ENCODE measurements around the gene NOSTRIN. TPM values are rescaled to one million over a fixed set of nuclear protein-coding genes. Genes with fewer than 3 reads are reported as not detected.

NOSTRIN gene
- total RNA-seq, 1 experiment from 2014 or later = 0.40 TPM

GRCh38 chr2:168798076-168798887 is 4.2 kb upstream of the NOSTRIN start:
- no peak overlapping the region for H3K4me3 ChIP-seq
- H3K9me3 ChIP-seq (replicated peaks) = no peaks in the 10 kb centered on the region
- DNase-seq = peak; percentile 27 to 48
- no peaks in the 10 kb centered on the region for H3K27me3 ChIP-seq
- H3K4me1 ChIP-seq = peaks cover 21% of the 10 kb centered on the region
- H3K36me3 ChIP-seq = no peaks in the 10 kb centered on the region
- no peak overlapping the region for H3K27ac ChIP-seq

DNA sequence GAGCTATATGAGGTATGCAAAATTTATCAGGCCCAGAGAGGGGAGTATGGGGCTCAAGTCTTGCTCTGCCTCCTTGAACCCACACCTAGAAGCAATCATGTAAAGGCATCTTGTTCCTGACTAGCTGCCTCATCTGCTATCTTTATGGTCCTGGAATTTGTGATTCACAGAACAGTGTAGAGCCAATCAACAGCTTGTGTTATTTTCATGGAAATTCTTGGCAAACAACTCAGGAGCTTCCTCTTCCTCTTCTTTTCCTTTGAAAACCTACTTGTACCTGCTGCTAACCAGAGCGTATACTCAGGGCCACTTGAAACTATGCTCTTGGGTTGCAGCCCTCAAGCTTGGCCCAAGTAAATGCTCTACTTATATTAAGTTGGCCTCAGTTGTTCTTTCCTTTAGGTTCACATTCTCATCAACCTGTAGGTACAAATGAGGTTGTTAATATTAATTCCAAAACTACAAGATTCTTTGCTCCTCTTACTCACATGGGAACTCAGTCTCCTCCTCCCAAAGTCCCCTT is 3.5 kb upstream of the NOSTRIN start:
- H3K4me1 ChIP-seq = peaks cover 15% of the 10 kb centered on the region
- no peak for DNase-seq
- H3K4me3 ChIP-seq = no peak overlapping the region
- no peaks in the 10 kb centered on the region for H3K36me3 ChIP-seq
- H3K9me3 ChIP-seq (replicated peaks) = no peaks in the 10 kb centered on the region
- no peak overlapping the region for H3K27ac ChIP-seq
- H3K27me3 ChIP-seq = no peaks in the 10 kb centered on the region

DNA sequence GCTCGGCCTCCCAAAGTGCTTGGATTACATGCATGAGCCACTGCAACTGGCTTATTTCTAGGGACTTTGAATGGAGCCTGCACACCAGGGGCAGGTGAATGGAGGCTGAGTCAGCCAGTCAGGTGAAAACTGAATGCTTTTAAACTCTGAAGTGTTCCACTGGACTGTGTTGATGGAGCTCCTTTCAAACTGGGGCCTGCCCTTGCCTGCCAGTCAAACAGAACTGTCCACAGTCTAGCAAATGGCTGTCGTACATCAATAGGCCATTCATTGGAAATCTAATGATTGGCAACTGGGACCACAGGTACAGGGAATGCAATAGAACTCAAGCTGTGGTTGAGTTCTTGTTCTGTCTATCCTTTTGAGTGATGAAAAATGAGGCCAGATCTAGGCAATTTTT is 966 bp upstream of the NOSTRIN start:
- no peaks in the 10 kb centered on the region for H3K9me3 ChIP-seq (replicated peaks)
- H3K4me3 ChIP-seq = no peak overlapping the region
- H3K36me3 ChIP-seq = no peaks in the 10 kb centered on the region
- H3K27me3 ChIP-seq = no peaks in the 10 kb centered on the region
- no peak overlapping the region for H3K27ac ChIP-seq
- H3K4me1 ChIP-seq = peaks cover 13% of the 10 kb centered on the region
- DNase-seq = no peak

GRCh38 chr2:168802859-168803725 is 655 bp downstream of the NOSTRIN start:
- DNase-seq = no peak
- Histone ChIP-seq H3K4me1 (peaks cover 13% of the 10 kb centered on the region), H3K4me3 (peak overlapping the region; percentile 30), H3K27ac (no peak overlapping the region), H3K9me3 (replicated peaks) (no peaks in the 10 kb centered on the region), H3K27me3 (no peaks in the 10 kb centered on the region), H3K36me3 (no peaks in the 10 kb centered on the region)

GRCh38 chr2:168804214-168804613 is 1.8 kb downstream of the NOSTRIN start:
- Histone ChIP-seq H3K27me3 (no peaks in the 10 kb centered on the region), H3K27ac (no peak overlapping the region), H3K4me3 (no peak overlapping the region), H3K9me3 (replicated peaks) (no peaks in the 10 kb centered on the region), H3K36me3 (no peaks in the 10 kb centered on the region), H3K4me1 (peaks cover 7% of the 10 kb centered on the region)
- no peak for DNase-seq

GRCh38 chr2:168805615-168806014 is 3.2 kb downstream of the NOSTRIN start:
- Histone ChIP-seq H3K4me1 (peaks cover 7% of the 10 kb centered on the region), H3K9me3 (replicated peaks) (no peaks in the 10 kb centered on the region), H3K4me3 (no peak overlapping the region), H3K27ac (no peak overlapping the region), H3K36me3 (no peaks in the 10 kb centered on the region), H3K27me3 (no peaks in the 10 kb centered on the region)
- DNase-seq = no peak

GRCh38 chr2:168809537-168809936 is 7.1 kb downstream of the NOSTRIN start:
- DNase-seq = no peak
- Histone ChIP-seq H3K36me3 (no peaks in the 10 kb centered on the region), H3K4me1 (peaks cover 11% of the 10 kb centered on the region), H3K9me3 (replicated peaks) (no peaks in the 10 kb centered on the region), H3K27ac (no peak overlapping the region), H3K27me3 (no peaks in the 10 kb centered on the region), H3K4me3 (no peak overlapping the region)

DNA sequence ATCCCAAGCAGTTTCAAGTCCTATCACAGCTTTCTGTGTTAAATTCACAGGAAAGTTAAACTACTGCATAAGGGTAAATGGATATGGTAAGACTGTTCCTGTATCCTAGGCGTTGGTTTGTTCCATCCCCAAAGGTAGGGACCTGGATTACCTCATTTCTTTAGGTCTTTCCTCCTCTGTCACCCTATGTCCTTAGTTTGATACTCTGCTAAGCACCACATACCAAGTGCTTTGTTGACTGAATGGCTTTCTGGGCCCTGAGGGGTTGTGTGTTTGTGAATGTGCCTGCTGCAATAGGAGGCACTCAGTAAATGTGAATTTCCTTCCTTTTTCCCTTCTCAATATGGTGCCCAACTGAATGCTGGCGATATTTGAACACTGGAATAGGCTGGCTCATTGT is 7.8 kb downstream of the NOSTRIN start:
- Histone ChIP-seq H3K4me1 (peaks cover 17% of the 10 kb centered on the region), H3K27ac (no peak overlapping the region), H3K4me3 (no peak overlapping the region), H3K27me3 (no peaks in the 10 kb centered on the region), H3K36me3 (no peaks in the 10 kb centered on the region), H3K9me3 (replicated peaks) (no peaks in the 10 kb centered on the region)
- no peak for DNase-seq

GRCh38 chr2:168811696-168812095 is 9.3 kb downstream of the NOSTRIN start:
- peaks cover 19% of the 10 kb centered on the region for H3K4me1 ChIP-seq
- H3K4me3 ChIP-seq = no peak overlapping the region
- DNase-seq = no peak
- H3K9me3 ChIP-seq (replicated peaks) = no peaks in the 10 kb centered on the region
- no peaks in the 10 kb centered on the region for H3K36me3 ChIP-seq
- no peaks in the 10 kb centered on the region for H3K27me3 ChIP-seq
- H3K27ac ChIP-seq = no peak overlapping the region

- no peaks in the 10 kb centered on the region for H3K36me3 ChIP-seq
- peak overlapping the region; percentile 66 for H3K27ac ChIP-seq
- no peaks in the 10 kb centered on the region for H3K9me3 ChIP-seq (replicated peaks)
- DNase-seq = peak; percentile 43 to 70
- peaks cover 19% of the 10 kb centered on the region for H3K4me1 ChIP-seq
- no peak overlapping the region for H3K4me3 ChIP-seq
- no peaks in the 10 kb centered on the region for H3K27me3 ChIP-seq
These were observed 11.6 kb downstream of the NOSTRIN start for GRCh38 chr2:168814046-168814445.

- peak overlapping the region; percentile 66; the same call in 1 of the 2 replicates for H3K27ac ChIP-seq
- no peaks in the 10 kb centered on the region for H3K27me3 ChIP-seq
- no peak overlapping the region for H3K4me3 ChIP-seq
- H3K36me3 ChIP-seq = no peaks in the 10 kb centered on the region
- peak in 1 of 2 experiments; percentile 17 for DNase-seq
- H3K4me1 ChIP-seq = peaks cover 19% of the 10 kb centered on the region
- H3K9me3 ChIP-seq (replicated peaks) = no peaks in the 10 kb centered on the region
These were observed 12.8 kb downstream of the NOSTRIN start for GRCh38 chr2:168814939-168815907.

- H3K4me3 ChIP-seq = no peak overlapping the region
These were observed 13.9 kb downstream of the NOSTRIN start for GRCh38 chr2:168816369-168816768.

DNA sequence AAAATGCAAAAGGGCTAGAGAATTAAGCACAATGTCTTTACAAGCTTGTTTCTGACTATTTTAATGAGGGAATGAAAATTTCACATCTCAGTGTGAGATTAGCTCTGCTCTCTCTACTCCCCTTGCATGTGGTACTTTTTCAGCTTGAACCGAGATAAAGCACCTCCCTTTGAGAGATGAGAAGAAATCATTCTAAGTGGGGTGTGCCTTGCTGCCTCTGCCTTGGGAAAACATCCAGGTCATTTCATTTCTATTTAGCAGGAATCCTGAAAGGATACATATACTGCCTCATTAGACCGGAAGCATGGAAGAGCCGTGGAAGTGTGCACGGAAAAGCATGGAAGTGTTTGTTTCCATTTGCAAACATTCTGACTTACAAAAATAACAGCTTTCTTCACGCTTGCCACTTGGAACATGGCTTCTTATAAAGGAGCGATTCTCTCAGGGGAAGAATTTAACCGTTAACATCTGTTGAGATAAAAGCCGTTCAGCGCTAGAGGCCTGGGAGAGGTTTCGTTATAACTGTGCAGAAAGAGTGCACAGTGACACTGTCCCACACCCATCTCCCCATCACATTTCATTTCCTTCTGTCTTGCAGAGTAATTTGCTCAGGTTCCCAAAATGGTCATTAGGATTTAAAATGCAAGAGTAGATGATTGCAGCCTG is 16.7 kb downstream of the NOSTRIN start:
- Histone ChIP-seq H3K4me1 (peaks cover 11% of the 10 kb centered on the region), H3K36me3 (no peaks in the 10 kb centered on the region), H3K9me3 (replicated peaks) (no peaks in the 10 kb centered on the region), H3K27ac (no peak overlapping the region), H3K27me3 (no peaks in the 10 kb centered on the region), H3K4me3 (no peak overlapping the region)
- DNase-seq = no peak

More at GRCh38 chr2:168816369-168816768, 13.9 kb downstream of the NOSTRIN start:
- H3K27ac ChIP-seq = no peak overlapping the region
- peaks cover 19% of the 10 kb centered on the region for H3K4me1 ChIP-seq
- H3K9me3 ChIP-seq (replicated peaks) = no peaks in the 10 kb centered on the region
- no peaks in the 10 kb centered on the region for H3K27me3 ChIP-seq
- DNase-seq = peak in 1 of 2 experiments; percentile 9
- H3K36me3 ChIP-seq = no peaks in the 10 kb centered on the region

Data from SJCRH30 (cell line).